DMS79 (cell line): Measurements from ENCODE around the gene COLEC11.

ENCODE experiments used
- DNase-seq: peaks from one replicate; lab custom pipeline; 2025; lab: John Stamatoyannopoulos, UW

Gene COLEC11

GRCh38 chr2:3639015-3639630, 44.2 kb downstream of the COLEC11 start:
- no peak for DNase-seq

GRCh38 chr2:3639653-3640052, 44.7 kb downstream of the COLEC11 start:
- DNase-seq, result no peak

DNA sequence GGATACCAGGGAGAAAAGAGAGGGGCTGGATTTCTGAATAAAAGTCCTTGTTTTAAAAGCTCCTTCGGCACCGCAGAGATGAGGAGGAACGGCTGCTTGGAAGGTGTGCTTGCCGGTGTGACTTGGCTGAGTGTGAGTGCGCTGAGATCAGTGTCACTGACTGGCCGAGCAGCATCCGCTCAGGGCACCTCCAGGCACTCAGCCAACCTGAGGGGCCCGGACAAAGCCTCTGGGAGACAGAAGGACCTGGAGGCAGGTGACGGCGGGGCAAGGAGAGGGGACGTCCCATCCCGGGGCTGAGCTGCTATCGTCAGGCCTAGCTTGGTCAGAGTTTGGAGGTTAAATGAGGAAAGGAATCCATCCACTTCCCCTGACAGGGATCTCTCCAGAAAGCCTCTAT, 46.3 kb downstream of the COLEC11 start:
- no peak for DNase-seq

DNA sequence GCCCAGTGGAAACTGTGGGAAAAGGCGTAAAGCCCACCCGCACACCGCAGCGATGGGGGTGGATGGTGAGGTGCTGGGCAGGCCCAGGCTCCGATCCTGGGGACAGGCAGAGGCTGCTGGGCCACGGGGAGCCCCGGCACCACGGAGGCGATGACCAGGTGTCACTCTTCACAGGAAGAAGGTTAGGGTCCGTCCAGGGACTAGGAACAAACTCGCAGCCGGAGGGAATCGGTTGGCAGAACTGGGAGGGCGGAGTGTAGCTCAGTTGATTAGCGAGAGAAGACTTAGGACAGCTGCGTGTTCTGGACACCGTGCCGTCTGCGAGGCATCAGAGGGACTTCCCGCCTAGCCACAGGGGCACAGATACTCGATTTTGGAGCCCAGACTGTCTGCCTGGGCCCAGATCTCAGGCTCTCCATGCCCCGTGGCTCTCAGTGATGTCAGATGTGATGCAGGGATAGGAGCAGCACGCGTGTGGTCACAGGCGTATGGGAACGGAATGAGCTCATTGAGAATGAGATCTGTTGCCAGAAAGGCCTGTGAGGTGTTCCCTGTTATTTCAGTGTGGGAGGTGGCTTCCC, 47.0 kb downstream of the COLEC11 start:
- DNase-seq, result no peak

DNA sequence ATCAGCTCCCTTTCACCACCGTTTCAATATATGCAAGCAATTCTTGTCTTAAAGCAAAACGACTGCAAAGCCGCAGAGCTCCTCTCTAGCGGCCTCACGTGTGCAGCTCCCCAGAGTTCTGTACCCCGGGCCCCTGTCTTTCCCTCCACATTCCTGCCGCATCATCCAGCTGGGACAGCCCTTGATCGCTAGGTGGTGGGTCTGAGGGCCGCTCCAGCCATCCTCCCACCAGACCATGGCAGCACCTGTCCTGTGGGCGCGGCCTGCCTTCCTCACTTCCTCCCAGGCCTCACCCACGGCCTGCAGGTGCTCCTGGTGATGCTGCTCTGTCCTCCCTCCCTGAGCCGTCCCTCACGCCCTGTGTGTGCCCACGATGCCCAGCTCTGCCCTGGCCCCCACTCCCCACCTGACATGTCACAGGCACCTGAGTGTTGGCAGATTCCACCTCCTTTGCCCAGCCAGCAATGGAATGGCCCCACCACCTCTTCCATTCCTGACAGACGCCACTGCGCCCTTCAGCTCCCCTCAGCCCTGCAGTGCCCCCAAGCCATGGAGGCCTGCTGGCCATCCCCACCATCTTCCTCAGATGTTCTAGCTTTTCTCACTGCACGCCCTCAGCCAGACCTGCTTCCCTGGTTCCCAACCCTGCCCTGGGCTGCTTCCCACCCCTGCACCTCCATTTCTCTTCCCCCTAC, 47.8 kb downstream of the COLEC11 start:
- no peak for DNase-seq

- no peak for DNase-seq
These were observed 48.7 kb downstream of the COLEC11 start for GRCh38 chr2:3643371-3644245.

DNA sequence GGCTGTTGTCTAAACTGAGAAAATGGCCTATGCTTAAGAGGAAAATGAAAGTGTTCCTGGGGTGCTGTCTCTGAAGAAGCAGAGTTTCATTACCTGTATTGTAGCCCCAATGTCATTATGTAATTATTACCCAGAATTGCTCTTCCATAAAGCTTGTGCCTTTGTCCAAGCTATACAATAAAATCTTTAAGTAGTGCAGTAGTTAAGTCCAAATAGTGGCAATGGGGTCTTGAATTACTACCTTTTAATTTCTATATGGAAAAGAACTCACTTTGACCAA, 49.3 kb downstream of the COLEC11 start:
- no peak for DNase-seq

DNA sequence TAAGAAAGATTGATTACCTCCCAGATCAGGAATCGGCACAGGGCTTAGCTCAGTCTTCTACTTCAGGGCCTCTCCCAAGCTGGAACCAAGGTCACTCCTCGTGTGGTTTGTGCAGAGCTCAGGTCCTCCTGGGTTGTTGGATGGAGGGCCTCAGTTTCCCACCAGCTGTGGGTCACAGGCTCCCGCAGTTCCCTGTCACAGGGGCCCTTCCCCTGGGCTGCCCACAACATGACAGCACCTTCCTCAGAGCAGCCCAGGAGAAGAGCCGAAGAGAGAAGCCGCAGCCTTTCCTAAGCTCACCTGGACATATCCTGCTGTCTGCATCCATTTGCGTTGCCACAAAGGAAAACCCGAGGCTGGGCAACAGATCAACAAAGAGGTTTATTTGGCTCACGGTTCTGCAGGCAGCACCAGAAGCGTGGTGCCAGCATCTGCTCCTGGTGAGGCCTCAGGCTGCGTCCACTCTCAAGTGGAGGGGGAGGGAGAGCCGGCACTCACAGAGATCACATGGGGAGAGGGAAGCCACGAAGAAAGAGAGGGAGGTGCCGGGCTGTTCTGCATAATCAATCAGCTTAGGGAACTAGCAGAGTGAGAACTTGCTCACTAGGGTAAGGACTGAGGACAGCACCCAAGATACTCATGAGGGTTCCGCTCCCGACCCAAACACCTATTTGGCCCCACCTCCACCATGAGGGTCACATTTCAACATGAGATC, 50.1 kb downstream of the COLEC11 start:
- DNase-seq, result no peak

DNA sequence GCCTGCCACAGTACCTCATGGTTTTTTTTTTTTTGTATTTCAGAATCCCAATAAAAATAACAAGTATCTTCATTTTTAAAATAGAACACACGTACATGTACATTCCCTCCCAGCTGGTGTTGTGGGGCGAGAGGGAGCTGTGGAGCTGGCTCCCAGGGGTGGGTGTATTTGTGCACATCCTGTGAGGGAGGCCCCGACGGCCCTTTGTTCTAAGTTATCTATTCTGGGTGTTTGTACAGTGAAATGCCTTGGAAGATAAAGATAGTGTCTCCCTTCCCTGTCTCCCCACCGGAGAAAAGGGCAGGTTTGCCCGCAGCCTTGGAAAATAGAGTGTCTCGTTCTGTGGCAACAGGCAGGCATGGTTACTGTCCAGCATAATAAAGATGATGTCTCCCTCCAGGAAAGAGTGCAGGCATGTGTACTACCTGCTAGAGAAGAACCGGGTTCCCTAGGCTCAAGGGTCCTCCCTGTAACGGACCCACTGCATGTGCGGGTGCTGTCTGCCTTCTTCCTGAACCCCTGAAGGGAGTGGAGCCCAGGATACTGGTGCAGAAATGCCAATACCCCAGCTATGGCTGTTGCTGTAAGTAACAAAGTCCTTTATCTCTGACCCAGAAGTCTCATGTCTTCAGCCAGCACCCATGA, 51.0 kb downstream of the COLEC11 start:
- no peak for DNase-seq

DNA sequence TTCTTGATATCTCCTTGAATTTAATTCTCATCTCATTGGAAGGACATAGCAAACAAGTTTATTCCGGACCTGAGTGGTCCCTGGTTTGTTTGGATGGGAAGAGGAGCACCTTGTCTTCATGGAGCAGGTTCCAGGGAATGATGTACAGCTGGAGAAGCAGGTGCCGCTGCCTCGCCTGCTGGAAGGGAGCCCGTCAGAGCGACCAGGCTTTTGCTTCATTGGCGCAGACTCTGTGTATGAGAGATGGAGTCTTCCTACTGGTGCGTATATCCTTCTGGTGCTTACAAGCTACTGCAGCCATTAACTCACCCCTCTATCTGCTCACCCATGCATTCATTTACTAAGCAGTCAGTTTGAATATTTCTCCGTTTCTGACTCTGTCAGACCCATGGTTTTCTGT, 51.5 kb downstream of the COLEC11 start:
- DNase-seq, result no peak

DNA sequence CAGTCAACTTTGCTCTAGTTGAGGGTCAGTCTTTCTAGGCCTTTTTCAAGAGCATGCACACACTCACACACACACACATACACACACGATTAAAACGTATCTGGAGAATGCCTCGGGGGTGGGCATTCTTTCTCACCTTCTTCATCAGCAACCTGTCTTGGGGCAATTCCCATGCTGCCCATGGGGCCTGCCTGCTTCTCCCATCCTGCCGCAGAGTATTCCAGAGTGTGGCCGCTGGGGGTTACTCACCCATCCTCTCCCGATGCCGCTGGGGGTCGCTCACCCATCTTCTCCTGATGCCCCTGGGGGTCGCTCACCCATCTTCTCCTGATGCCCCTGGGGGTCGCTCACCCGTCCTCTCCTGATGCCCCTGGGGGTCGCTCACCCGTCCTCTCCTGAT, 52.3 kb downstream of the COLEC11 start:
- DNase-seq, result no peak

DNA sequence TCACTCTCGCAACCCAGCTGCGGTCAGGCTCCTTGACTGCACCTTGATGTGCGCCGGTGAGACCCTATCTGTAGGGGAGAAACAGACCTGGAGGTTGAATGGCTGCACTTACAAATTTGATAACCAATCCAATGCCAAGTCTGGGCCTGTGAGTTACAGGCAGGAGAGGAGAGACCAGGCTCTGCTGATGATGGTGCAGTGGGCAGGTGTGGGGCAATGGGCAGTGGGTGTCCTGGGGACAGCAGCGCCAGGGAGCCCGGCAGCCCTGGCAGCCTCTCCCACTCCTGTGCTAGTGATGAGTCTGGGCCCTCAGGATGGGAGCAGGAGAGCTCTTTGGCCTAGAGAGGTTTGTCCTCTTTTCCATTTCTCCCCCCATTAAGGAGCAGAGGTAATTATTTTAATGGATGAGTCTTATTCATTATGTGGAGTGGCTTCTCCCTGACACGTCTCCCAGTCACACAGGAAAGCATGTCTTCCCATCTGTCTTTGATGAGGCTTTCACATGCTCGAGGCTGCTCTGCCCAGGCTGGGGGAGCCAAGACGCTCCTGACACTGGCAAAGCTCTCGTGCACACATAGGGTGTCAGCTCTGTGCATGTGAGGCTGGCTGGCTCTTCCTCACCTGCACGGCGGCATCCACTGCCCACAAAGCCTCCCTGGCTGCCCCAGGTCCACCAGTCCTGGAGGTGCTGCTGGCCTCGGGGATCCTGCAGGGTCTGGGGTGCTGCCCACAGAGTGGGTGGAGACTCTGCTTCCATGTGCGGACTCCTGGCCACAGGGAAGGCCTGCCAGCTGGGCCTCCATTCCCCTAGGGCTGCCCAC, 53.1 kb downstream of the COLEC11 start:
- DNase-seq, result no peak

- no peak for DNase-seq
These were observed 53.8 kb downstream of the COLEC11 start for GRCh38 chr2:3648652-3649177.

- no peak for DNase-seq
These were observed 54.7 kb downstream of the COLEC11 start for GRCh38 chr2:3649581-3649980.

- DNase-seq, result no peak
These were observed 55.4 kb downstream of the COLEC11 start for GRCh38 chr2:3650140-3650920.

DNA sequence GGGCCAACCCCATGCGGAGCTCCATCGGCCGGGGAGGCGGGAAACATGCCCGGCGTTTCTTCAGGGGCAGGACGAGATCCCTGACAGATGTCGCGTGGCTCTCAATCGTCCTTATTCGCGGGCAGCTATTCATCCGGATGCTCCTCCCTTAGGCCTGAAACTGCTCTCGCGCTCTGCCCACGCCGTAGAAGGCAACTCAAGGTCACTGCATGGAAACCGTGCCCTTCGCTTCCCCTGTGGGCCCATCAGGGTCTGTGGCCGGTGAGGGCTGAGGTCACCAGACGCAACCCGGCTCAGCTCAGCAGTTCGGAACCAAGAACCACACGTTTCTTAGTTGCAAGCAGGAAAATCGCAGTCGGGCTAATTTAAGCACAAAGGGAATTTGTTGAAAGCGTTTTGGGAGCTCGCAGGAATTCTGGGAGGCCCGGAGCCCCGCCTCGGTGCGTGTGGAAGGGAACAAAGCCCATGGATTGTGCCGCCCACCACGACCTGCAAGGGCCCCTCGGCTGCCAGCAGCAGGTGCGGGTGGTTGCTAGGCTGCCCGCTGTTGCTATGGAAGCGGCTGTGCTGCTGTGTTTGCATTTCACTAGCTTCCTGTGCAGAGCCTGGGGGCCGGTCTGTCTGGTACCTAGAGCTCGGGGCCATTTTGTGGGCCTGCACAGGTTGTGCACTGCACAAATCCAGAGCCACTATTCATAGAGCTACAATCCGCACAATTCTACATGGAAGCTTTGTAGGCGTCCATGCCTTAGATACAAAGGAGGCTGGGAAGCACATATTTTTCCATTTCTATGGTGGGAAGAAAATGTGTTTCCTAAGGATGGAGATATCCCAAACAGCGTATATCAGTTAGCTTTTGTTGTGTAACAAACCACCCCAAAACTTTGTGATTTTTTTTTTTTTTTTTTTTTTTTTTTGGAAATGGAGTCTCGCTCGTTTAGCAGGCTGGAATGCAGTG, 57.1 kb downstream of the COLEC11 start:
- DNase-seq, result peak; percentile 90

DNA sequence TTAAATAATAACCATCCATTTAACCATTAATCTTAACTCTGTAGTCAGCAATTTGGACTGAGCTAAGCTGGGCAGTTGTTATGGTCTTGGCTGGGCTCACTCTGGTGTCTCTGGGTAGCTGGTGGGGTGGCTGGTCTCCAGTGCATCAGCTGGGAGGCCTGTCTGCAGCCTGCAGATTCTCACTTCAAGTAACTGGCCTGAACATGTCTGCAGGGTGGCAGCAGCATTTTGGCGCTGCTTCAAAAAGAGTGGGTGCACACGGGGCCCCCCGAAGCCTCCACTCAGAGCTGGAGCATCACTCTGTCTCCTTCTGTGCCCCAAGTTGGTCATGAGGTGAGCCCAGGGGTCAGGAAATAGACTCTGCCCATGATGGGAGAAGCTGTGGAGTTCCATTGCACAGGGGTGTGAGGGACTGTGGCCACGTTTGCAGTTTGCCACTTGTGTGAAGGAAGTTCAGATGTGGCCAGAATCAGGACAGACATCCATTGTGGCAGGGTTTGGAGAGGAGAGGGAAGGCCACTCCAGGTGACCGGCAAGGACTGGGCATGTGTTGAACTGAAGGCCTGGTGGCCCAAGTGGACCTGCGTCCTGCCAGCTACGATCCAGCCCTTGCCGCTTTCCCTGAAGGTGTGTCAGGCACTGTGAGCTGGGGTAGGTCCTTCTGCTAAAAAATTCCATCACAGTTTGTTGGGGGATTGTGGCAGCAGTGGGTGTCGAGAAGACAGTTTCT, 58.1 kb downstream of the COLEC11 start:
- DNase-seq, result no peak

DNA sequence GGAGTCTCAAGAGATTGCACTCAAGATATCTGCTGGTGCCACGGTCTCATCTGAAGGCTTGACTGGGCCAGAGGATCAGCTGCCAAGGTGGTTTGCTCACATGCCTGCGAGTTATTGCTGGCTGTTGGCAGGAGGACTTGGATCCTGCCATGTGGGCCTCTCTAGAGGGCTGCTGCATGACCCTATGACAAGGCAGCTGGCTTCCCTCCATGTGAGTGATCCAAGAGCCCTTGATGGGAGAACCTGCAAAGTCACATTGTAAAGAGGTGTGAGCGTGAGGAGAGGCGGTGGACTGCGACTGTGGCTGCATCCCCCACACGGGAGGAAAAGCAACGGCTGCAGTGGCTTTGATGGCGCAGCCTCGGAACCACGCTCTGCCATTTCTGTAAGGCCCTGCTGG, 59.1 kb downstream of the COLEC11 start:
- peak; percentile 39 for DNase-seq
